DMS 273 (cell line): ENCODE measurements around the gene DUX4.
"Not testable (repeated sequence)": the region's sequence is repeated elsewhere in the genome, so short reads cannot be mapped to it uniquely, and the experiment has no call there.

ENCODE experiments used
- DNase-seq: peaks from one replicate; lab custom pipeline; 2025; ENCODE audit not compliant: unreplicated experiment; lab: John Stamatoyannopoulos, UW

DUX4 gene

GRCh38 chr4:190173428-190173827, at the start of gene DUX4:
TSS of gene DUX4 (plus strand) at chr4:190173774. CDS start at chr4:190173774, 0 bp downstream.
- not testable (repeated sequence) for DNase-seq

DNA sequence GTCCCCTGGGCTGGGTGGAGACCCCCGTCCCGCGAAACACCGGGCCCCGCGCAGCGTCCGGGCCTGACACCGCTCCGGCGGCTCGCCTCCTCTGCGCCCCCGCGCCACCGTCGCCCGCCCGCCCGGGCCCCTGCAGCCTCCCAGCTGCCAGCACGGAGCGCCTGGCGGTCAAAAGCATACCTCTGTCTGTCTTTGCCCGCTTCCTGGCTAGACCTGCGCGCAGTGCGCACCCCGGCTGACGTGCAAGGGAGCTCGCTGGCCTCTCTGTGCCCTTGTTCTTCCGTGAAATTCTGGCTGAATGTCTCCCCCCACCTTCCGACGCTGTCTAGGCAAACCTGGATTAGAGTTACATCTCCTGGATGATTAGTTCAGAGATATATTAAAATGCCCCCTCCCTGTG, 1.9 kb downstream of the DUX4 start:
- DNase-seq, result not testable (repeated sequence)

GRCh38 chr4:190177727-190178605, 4.4 kb downstream of the DUX4 start:
- DNase-seq, result not testable (repeated sequence)

GRCh38 chr4:190178606-190178990, 5.0 kb downstream of the DUX4 start:
- not testable (repeated sequence) for DNase-seq

- DNase-seq, result not testable (repeated sequence)
Measured at GRCh38 chr4:190179030-190179739, 5.6 kb downstream of the DUX4 start.

DNA sequence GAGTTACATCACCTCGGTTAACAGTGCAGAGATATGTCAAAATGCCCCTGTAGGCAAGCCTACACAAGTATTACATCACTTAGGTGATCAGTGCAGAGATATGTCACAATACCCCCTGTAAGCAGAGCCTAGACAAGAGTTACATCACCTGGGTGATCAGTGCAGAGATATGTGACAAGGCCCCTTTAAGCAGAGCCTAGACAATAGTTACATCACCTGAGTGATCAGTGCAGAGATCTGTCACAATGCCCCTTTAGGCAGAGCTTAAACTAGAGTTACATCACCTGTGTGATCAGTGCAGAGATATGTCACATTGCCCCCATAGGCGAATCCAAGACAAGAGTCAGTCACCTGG, 6.1 kb downstream of the DUX4 start:
- DNase-seq, result not testable (repeated sequence)

GRCh38 chr4:190180947-190181346, 7.4 kb downstream of the DUX4 start:
- not testable (repeated sequence) for DNase-seq

DNA sequence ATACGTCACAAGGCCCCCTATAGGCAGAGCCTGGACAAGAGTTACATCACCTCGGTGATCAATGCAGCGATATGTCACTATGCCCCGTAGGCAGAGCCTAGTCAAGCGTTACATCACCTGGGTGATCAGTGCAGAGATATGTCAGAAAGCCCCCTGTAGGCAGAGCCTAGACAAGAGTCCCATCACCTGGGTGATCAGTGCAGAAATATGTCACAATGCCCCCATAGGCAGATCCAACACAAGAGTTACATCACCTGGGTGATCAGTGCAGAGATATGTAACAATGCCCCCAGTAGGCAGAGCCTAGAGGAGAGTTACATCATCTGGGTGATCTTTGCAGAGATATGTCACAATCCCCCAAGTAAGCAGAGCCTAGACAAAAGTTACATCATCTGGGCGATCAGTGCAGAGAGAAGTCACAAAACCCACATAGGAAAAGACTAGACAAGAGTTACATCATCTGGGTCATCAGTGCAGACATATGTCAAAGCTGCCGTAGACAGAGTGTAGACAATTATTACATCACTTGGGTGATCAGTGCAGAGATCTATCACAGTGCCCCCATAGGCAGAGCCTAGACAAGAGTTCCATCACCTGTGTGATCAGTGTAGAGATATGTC, 8.0 kb downstream of the DUX4 start:
- not testable (repeated sequence) for DNase-seq

GRCh38 chr4:190203510-190203909, 29.9 kb downstream of the DUX4 start:
- not testable (repeated sequence) for DNase-seq
